Mononuclear cell (primary cell): ENCODE data around the gene ARHGAP28. TPM values are rescaled to one million over a fixed set of nuclear protein-coding genes. Genes with fewer than 3 reads are reported as not detected.
"Not testable (repeated sequence)": the region's sequence is repeated elsewhere in the genome, so short reads cannot be mapped to it uniquely, and the experiment has no call there.

Experiments used
- H3K27me3 ChIP-seq: 2 replicates; pipeline ENCODE4 v1.6.0; 2011; ENCODE audit warnings: low read length, control low read depth; ENCODE audit not compliant: insufficient read depth
- H3K4me1 ChIP-seq: 2 replicates; pipeline ENCODE4 v1.5.1; 2011; ENCODE audit warnings: mild to moderate bottlenecking, low read length, control low read depth; ENCODE audit not compliant: insufficient read depth
- H3K4me3 ChIP-seq: 2 replicates; pipeline ENCODE4 v1.5.1; 2011; ENCODE audit warnings: mild to moderate bottlenecking, low read length, moderate library complexity
- H3K9me3 ChIP-seq: 2 replicates; pipeline ENCODE4 v1.5.1; 2011; ENCODE audit warnings: low read depth, mild to moderate bottlenecking, control low read depth, low read length
- total RNA-seq: library from RNA; depleted of rRNA; stranded (reverse); fragments of >200 nt; gene quantifications from one replicate; pipeline ENCODE4 v1.2.3, GENCODE V29; 2012

ARHGAP28 gene
- total RNA-seq, 1 donor: not detected

GRCh38 chr18:6845521-6845920 lies 116.0 kb downstream of the ARHGAP28 start:
- not testable (repeated sequence) for H3K9me3 ChIP-seq, H3K27me3 ChIP-seq, H3K4me1 ChIP-seq, H3K4me3 ChIP-seq

- Histone ChIP-seq H3K9me3 (no peaks in the 10 kb centered on the region), H3K4me1 (no peaks in the 10 kb centered on the region), H3K4me3 (no peak overlapping the region), H3K27me3 (no peaks in the 10 kb centered on the region)
Measured at GRCh38 chr18:6850396-6850795, 120.9 kb downstream of the ARHGAP28 start.

GRCh38 chr18:6851480-6851879 lies 122.0 kb downstream of the ARHGAP28 start:
- H3K4me3 ChIP-seq: no peak overlapping the region
- H3K27me3 ChIP-seq: no peaks in the 10 kb centered on the region
- no peaks in the 10 kb centered on the region for H3K4me1 ChIP-seq
- H3K9me3 ChIP-seq: no peaks in the 10 kb centered on the region

- Histone ChIP-seq H3K4me3 (no peak overlapping the region), H3K27me3 (no peaks in the 10 kb centered on the region), H3K4me1 (no peaks in the 10 kb centered on the region), H3K9me3 (no peaks in the 10 kb centered on the region)
Measured at GRCh38 chr18:6854811-6855210, 125.3 kb downstream of the ARHGAP28 start.

- Histone ChIP-seq H3K27me3 (no peaks in the 10 kb centered on the region), H3K4me1 (no peaks in the 10 kb centered on the region), H3K9me3 (no peaks in the 10 kb centered on the region), H3K4me3 (no peak overlapping the region)
Measured at GRCh38 chr18:6855767-6856166, 126.3 kb downstream of the ARHGAP28 start.

GRCh38 chr18:6857300-6857699 lies 127.8 kb downstream of the ARHGAP28 start:
- Histone ChIP-seq H3K4me1 (no peaks in the 10 kb centered on the region), H3K9me3 (no peaks in the 10 kb centered on the region), H3K27me3 (no peaks in the 10 kb centered on the region), H3K4me3 (no peak overlapping the region)

- Histone ChIP-seq H3K27me3 (no peaks in the 10 kb centered on the region), H3K4me3 (no peak overlapping the region), H3K4me1 (no peaks in the 10 kb centered on the region), H3K9me3 (no peaks in the 10 kb centered on the region)
Measured at GRCh38 chr18:6859676-6860422, 130.3 kb downstream of the ARHGAP28 start.

GRCh38 chr18:6860804-6861448 lies 131.4 kb downstream of the ARHGAP28 start:
- Histone ChIP-seq H3K4me3 (no peak overlapping the region), H3K9me3 (no peaks in the 10 kb centered on the region)

GRCh38 chr18:6865251-6865650 lies 135.7 kb downstream of the ARHGAP28 start:
- Histone ChIP-seq H3K4me1 (no peaks in the 10 kb centered on the region), H3K9me3 (no peaks in the 10 kb centered on the region), H3K27me3 (no peaks in the 10 kb centered on the region), H3K4me3 (no peak overlapping the region)

More at GRCh38 chr18:6860804-6861448, 131.4 kb downstream of the ARHGAP28 start:
- no peaks in the 10 kb centered on the region for H3K4me1 ChIP-seq
- no peaks in the 10 kb centered on the region for H3K27me3 ChIP-seq

- H3K4me1 ChIP-seq: no peaks in the 10 kb centered on the region
- no peak overlapping the region for H3K4me3 ChIP-seq
- no peaks in the 10 kb centered on the region for H3K9me3 ChIP-seq
- H3K27me3 ChIP-seq: no peaks in the 10 kb centered on the region
Measured at GRCh38 chr18:6866552-6867085, 137.1 kb downstream of the ARHGAP28 start.

GRCh38 chr18:6868033-6868432 lies 138.5 kb downstream of the ARHGAP28 start:
- Histone ChIP-seq H3K9me3 (no peaks in the 10 kb centered on the region), H3K27me3 (no peaks in the 10 kb centered on the region)

GRCh38 chr18:6871566-6871965 lies 142.1 kb downstream of the ARHGAP28 start:
- H3K4me3 ChIP-seq: no peak overlapping the region
- no peaks in the 10 kb centered on the region for H3K4me1 ChIP-seq
- H3K27me3 ChIP-seq: no peaks in the 10 kb centered on the region
- no peaks in the 10 kb centered on the region for H3K9me3 ChIP-seq

More at GRCh38 chr18:6868033-6868432, 138.5 kb downstream of the ARHGAP28 start:
- Histone ChIP-seq H3K4me1 (no peaks in the 10 kb centered on the region), H3K4me3 (no peak overlapping the region)

- no peak overlapping the region for H3K4me3 ChIP-seq
- H3K27me3 ChIP-seq: no peaks in the 10 kb centered on the region
- H3K4me1 ChIP-seq: no peaks in the 10 kb centered on the region
- H3K9me3 ChIP-seq: no peaks in the 10 kb centered on the region
Measured at GRCh38 chr18:6873040-6873751, 143.7 kb downstream of the ARHGAP28 start.

GRCh38 chr18:6874315-6874714 lies 144.8 kb downstream of the ARHGAP28 start:
- Histone ChIP-seq H3K4me1 (no peaks in the 10 kb centered on the region), H3K9me3 (no peaks in the 10 kb centered on the region), H3K4me3 (no peak overlapping the region), H3K27me3 (no peaks in the 10 kb centered on the region)

- H3K4me3 ChIP-seq: no peak overlapping the region
- H3K9me3 ChIP-seq: no peaks in the 10 kb centered on the region
- H3K4me1 ChIP-seq: no peaks in the 10 kb centered on the region
- H3K27me3 ChIP-seq: no peaks in the 10 kb centered on the region
Measured at GRCh38 chr18:6875749-6876148, 146.2 kb downstream of the ARHGAP28 start.
